GM21717 (cell line): ENCODE data around the gene TLE5.

ENCODE experiments used
- ATAC-seq: cut with Tn5 transposase; IDR thresholded peaks from one replicate; pipeline ENCODE4 v1.9.1; 2021; ENCODE audit warnings: mild to moderate bottlenecking, moderate library complexity; ENCODE audit not compliant: unreplicated experiment

TLE5 gene, protein sequence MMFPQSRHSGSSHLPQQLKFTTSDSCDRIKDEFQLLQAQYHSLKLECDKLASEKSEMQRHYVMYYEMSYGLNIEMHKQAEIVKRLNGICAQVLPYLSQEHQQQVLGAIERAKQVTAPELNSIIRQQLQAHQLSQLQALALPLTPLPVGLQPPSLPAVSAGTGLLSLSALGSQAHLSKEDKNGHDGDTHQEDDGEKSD

GRCh38 chr19:3062165-3063105 lies at the start of gene TLE5:
Gene TLE5, minus strand, starts transcription at chr19:3062495. Its CDS starts 295 bp downstream, at chr19:3062200.
- ATAC-seq = no peak

DNA sequence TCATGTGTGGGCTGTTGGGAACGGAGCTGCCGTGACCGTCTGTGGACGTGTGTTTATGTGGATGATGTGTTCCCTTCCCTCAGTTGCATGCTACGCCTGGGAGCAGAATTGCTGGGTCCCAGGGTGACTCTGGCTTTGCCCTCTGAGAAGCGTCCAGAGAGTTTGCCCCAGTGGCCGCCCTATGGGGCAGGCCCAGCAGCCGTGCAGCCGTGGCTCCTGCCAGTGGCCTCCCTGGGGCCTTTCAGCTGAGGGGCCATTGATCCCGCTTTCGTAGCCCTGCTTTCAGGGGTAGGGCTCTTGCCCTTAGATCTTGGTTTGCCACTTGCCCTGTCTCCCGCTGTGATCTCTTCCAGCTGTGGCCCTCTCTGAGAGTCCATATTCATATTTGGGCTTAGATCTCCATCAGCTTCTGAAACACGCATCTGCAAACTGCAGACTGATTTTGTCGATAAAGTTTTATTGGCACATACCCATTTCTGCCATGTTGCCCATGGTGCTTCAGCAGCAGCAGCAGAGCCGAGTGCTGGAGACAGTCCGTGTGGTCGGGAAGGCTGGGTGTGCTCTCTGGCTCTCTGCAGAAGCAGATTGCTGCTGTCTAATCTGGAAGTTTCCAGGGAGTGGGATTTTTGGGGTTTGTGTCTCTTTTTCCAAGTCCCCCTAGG lies 49.4 kb upstream of the TLE5 start:
- ATAC-seq = no peak

DNA sequence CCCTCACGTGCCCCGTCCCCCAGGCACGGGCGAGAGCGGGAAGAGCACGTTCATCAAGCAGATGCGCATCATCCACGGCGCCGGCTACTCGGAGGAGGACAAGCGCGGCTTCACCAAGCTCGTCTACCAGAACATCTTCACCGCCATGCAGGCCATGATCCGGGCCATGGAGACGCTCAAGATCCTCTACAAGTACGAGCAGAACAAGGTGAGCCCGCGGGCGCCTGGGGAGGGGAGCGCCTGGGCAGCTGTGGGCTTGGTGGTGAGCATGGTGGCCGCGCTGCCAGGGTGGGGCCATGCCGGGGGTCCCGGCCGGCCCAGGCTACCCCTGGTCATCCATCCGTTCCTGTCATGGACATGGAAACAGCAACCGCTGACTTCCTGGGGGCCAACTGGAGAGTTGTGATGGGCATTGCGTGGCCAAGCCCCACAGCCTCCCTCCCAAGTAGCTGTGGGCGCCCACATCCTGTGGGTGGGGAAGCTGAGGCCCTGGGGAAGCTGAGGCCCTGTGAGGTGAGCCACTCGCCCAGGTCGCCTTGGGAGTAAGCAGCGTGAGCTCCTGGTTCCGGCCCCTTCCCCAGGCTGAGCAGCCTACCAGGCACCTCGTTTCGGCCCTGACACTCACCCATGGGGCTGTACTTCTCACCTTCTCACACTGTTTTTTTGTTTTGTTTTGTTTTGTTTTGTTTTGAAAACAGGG lies 48.0 kb upstream of the TLE5 start:
- no peak for ATAC-seq

GRCh38 chr19:3109491-3109890 lies 47.2 kb upstream of the TLE5 start:
- no peak for ATAC-seq

DNA sequence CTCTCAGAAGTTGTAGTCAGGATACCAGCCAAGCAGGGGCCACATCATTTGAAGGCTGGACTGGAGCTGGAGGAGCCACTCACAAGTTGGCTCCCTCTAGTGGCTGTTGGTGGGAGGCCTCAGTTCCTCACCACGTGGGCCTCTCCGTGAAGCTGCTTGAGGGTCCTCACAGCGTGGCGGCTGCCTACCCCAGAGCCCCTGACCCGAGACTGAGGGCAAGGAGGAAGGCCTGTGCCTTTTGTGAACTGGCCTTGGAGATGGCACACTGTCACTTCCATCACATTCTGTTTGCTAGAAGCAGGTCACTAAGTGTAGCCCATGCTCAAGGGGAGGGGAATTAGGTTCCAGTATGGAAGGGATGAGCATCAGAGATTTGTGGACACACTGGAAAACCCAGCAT lies 46.5 kb upstream of the TLE5 start:
- no peak for ATAC-seq

- no peak for ATAC-seq
Measured at GRCh38 chr19:3107658-3108057, 45.4 kb upstream of the TLE5 start.

- no peak for ATAC-seq
Measured at GRCh38 chr19:3106509-3107141, 44.3 kb upstream of the TLE5 start.

DNA sequence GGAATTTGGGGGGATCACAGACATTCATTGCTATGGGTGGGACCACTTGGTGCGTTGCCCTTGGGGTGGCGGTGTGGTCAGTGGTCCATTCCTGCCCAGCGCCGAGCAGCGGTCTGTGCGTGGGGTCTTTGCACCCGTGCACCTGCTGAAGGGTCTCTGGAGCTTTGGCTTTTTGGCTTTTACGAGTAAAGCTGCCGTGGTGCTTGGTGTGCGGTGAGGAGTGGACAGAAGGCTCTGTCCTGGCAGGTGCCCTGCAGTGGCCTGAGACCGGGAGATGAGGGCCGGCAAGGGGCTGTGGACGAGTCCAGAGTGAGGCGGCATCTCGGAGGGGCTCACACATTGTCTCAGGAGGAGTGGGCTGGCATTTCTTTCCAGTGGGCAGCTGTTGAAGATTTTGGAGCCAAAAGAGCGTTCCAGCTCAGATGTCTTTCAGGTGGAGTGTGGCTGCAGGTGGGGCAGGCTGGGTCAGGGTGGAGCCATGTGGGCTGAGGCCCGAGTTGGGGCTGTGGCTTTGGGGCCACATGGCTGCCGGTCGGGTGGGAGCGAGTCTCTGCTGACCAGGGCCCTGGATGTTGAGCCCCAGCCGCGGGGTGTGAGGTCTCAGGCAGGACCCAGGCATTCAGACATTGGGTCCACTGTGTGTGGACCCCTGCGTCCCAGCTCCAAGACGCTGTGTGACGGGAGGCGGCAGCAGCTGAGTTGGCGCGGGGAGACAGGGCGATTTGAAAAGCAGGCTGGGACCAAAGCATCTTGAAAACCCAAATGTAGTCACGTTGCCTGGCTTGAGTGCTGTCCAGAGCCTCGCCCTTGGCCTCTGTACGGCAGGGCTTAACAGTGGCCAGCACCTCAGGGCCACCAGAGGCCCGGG lies 43.6 kb upstream of the TLE5 start:
- no peak for ATAC-seq

GRCh38 chr19:3104708-3104983 lies 42.4 kb upstream of the TLE5 start:
- ATAC-seq = no peak

DNA sequence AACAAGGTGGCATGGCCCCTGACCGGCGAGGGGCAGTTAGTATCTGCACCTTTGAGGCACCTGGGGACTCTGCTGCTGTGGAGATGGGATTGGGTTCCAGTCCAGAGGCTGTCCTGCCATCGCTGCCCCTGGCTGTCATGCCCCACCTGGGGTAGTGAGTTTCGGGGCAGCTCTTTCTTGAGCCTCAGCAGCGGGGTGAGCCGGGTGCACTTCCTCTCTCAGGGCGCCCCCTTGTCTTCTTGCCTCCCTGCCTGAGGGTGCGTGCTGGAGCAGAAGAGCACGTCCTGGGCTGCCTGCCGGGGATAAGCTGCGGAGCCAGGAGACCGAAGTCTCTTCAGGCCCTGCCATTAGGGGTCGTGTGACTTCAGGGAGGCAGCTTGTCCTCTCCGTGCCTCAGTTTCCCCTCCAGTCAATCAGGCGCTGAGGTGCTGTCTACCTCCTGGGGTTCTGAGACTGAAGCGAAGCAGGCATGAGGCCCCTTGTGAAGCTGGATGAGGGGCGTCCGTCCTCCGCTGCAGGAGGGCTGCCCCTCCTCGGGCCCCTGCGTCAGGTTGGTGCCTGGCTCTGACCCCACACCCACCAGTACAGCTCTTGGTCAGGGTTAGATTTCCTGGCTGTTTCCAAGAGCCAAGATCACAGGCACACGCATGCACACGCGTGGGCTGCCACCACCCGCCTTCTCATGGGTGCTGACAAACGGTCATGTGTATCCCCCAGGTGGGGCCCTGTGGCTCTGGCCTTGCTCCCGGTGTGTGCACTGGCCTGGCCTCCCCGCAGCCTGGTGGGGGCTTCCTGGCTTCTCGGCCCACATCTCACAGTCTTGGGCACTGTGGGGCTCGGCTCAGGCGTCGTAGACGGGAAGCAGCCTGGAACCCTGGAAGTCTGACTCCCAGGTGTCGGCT lies 40.2 kb upstream of the TLE5 start:
- ATAC-seq = no peak

DNA sequence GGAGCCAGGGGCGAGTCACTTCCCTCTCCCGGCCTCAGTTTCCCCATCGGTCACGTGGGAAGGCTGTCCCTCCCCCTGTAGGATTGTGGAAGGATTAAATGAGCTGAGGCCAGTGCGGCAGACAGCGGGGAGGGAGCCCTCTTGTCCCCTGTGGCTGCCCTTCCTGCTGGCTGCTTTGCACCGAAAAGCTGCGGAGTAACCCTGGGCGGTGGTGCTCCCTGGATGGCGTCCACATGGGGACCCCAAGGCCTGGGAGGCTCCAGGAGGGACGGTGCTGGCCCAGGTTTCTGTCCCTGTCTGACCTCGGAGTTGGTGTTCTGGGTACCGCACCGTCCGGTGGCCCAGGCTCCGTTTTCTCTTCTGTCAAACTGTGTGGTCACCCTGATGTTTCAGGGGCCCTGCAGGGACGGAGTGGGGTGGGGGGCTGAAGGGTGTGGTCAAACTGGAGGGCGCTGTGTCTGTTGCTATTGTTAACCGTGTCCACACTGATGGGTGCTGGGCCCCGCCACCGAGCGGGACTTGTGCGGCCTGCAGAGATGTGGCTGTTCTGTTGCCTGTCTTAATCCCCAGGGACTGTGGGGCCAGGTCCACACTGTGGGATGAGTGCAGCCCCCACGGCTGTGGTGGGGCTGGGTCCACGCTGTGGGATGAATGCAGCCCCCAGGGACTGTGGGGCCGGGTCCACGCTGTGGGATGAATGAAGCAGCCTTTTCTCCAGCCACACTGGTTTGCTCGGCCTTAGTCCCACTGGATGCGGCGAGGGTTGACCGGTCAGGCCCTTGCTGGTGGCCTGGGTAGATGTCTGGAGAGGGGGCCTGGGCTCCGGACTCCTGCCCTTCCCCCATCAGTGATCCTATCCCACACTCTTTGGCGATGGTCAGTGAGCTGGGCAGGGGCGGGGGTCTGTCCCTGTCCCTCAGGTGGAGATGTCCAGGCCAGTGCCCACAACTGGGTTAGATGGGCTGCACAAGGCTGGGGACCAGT lies 38.7 kb upstream of the TLE5 start:
- ATAC-seq = no peak

DNA sequence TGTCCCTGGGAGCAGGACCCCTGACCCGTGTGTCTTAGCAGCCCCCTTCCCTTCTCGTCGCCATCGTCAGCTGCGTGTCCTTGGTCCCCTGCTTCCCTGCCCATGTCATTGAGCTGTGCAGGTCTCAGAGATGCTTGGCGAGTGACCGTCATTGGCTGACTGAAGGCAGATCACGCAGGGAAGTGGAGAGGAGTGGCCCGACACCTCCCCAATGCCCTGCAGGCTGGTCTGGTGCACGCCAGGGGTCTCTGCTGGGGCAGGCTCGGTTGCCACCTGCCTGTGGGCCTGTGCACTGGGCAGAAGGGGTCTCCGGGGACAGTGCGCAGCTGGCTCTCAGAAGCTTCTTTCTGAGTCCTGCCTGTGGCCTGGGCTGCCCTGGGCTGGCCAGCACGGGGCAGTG lies 38.0 kb upstream of the TLE5 start:
- no peak for ATAC-seq

DNA sequence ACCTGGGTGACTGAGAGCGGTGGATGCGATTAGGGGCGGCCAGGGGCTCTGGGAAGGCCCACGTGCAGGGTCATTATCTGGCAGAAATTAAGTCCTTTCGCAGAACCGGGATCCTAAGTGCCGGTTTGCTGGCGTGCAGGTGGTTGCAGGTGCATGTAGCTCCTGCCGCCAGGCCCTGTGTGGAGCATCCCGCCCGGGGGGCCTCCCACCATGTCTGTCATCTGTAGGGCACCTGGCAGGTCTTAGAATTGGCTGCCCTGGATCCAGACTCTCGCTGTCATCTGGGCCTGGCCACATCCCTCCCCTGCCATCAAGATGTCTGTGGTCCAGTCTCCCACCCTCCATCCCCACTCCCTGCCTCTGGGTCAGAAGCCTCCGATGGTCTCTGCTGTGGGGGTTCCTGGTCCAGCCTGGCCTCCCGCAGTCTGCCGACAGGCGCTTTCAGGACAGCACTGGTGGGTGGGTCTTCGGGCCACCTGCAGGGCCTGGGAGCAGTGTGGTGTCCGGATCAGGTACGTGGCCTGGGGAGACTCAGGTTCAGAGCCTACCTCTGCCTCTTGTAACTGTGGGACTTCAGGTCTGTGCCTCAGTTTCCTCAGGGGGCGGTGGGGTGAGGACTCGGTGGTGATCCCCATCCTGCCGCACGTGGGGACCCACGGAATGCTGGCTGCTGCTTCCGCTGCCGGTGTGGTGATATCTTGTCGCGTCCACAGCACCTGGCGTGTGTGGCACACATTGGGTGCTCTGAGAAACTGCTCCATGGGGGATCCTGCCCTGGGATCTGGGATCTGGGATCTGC lies 37.3 kb upstream of the TLE5 start:
- ATAC-seq = no peak

GRCh38 chr19:3098515-3099346 lies 36.4 kb upstream of the TLE5 start:
- ATAC-seq = no peak

DNA sequence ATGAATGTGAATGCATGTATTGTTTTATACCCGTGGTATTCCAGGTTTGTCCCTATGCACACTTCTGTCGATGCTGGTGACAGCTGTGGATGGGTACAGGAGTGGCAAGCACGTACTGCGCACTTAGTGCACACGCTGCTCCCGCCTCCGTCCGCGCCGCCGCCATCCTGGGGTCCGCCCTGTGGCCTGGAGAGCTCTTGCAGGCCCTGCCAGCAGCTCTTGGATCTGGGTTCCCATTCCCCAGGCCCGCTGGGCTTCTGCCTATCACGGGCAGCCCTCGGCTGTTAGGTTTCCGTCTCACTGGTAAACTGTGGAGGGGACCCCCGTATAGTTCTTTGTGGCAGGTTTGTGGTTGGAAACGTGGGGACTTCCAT lies 35.8 kb upstream of the TLE5 start:
- ATAC-seq = no peak

- ATAC-seq = no peak
Measured at GRCh38 chr19:3097442-3097871, 35.2 kb upstream of the TLE5 start.
